GM19193 (cell line): Measurements from ENCODE around the gene VIL1.
A peak's percentile ranks its signal among the peaks of the same experiment; 100 is the strongest.

Experiments
- POLR2A ChIP-seq: IDR thresholded peaks from 4 replicates; pipeline ENCODE4 v1.6.1; 2011; ENCODE audit not compliant: insufficient read depth, insufficient read length; ENCODE audit errors: extremely low read depth

Gene VIL1

GRCh38 chr2:218389333-218390150, 29.4 kb upstream of the VIL1 start:
- no peak for TF ChIP-seq POLR2A

- TF ChIP-seq POLR2A, result no peak
These were observed 27.7 kb upstream of the VIL1 start for GRCh38 chr2:218391202-218391601.

GRCh38 chr2:218392459-218392858, 26.5 kb upstream of the VIL1 start:
- TF ChIP-seq POLR2A, result no peak

GRCh38 chr2:218392891-218393462, 25.9 kb upstream of the VIL1 start:
- TF ChIP-seq POLR2A, result no peak

GRCh38 chr2:218393750-218394290, 25.1 kb upstream of the VIL1 start:
- TF ChIP-seq POLR2A, result no peak

GRCh38 chr2:218394298-218395089, 24.4 kb upstream of the VIL1 start:
- no peak for TF ChIP-seq POLR2A

GRCh38 chr2:218395090-218395444, 23.9 kb upstream of the VIL1 start:
- TF ChIP-seq POLR2A, result no peak

GRCh38 chr2:218395456-218395825, 23.5 kb upstream of the VIL1 start:
- no peak for TF ChIP-seq POLR2A

GRCh38 chr2:218395826-218396687, 22.9 kb upstream of the VIL1 start:
- peak; percentile 53 for TF ChIP-seq POLR2A

GRCh38 chr2:218396688-218397462, 22.0 kb upstream of the VIL1 start:
- peak; percentile 29 for TF ChIP-seq POLR2A

GRCh38 chr2:218397463-218397819, 21.5 kb upstream of the VIL1 start:
- TF ChIP-seq POLR2A, result no peak

- peak; percentile 62 for TF ChIP-seq POLR2A
These were observed 21.0 kb upstream of the VIL1 start for GRCh38 chr2:218397820-218398436.
